ENCODE results near the gene PGLYRP2.
A peak's percentile ranks its signal among the peaks of the same experiment; 100 is the strongest.
"Not testable (repeated sequence)": the region's sequence is repeated elsewhere in the genome, so short reads cannot be mapped to it uniquely, and the experiment has no call there.

PGLYRP2 gene

GRCh38 chr19:15488489-15489226 lies 9.4 kb upstream of the PGLYRP2 start:
- no peak for DNase-seq (ENCODE audit: low spot score)
- no peak for TF ChIP-seq CTCF (IDR thresholded peaks at IDR 0.05; ENCODE audit: extremely low read depth, insufficient read depth, missing control alignments)
- in situ Hi-C loops (cut with MboI; ENCODE audit: low pct_unique_long_range_greater_than_20kb, low sequenced_read_pairs, unreplicated experiment), result no loop called here

- TF ChIP-seq CTCF (IDR thresholded peaks at IDR 0.05; ENCODE audit: extremely low read depth, insufficient read depth, missing control alignments), result no peak
- no peak for DNase-seq (ENCODE audit: low spot score)
- in situ Hi-C loops (cut with MboI; ENCODE audit: low pct_unique_long_range_greater_than_20kb, low sequenced_read_pairs, unreplicated experiment), result no loop called here
These were observed 7.7 kb upstream of the PGLYRP2 start for GRCh38 chr19:15487038-15487437.

- DNase-seq (ENCODE audit: low spot score); in situ Hi-C loops (cut with MboI; ENCODE audit: low pct_unique_long_range_greater_than_20kb, low sequenced_read_pairs, unreplicated experiment): not testable (repeated sequence)
These were observed 6.5 kb upstream of the PGLYRP2 start for GRCh38 chr19:15485768-15486167.

GRCh38 chr19:15480996-15481395 lies 1.7 kb upstream of the PGLYRP2 start:
- DNase-seq (ENCODE audit: low spot score); in situ Hi-C loops (cut with MboI; ENCODE audit: low pct_unique_long_range_greater_than_20kb, low sequenced_read_pairs, unreplicated experiment): not testable (repeated sequence)

- peak; percentile 0 for DNase-seq (ENCODE audit: low spot score)
These were observed 3.0 kb downstream of the PGLYRP2 start for GRCh38 chr19:15476325-15476724.

GRCh38 chr19:15475611-15476010 lies 3.7 kb downstream of the PGLYRP2 start:
- peak; percentile 3 for DNase-seq (ENCODE audit: low spot score)
- in situ Hi-C loops (cut with MboI; ENCODE audit: low pct_unique_long_range_greater_than_20kb, low sequenced_read_pairs, unreplicated experiment), result loop anchor here (10.0 kb wide), 1 partner anchor 59 kb away; no protein-coding TSS in a partner anchor
- TF ChIP-seq CTCF (IDR thresholded peaks at IDR 0.05; ENCODE audit: extremely low read depth, insufficient read depth, missing control alignments), result no peak

More at GRCh38 chr19:15476325-15476724, 3.0 kb downstream of the PGLYRP2 start:
- TF ChIP-seq CTCF (IDR thresholded peaks at IDR 0.05; ENCODE audit: extremely low read depth, insufficient read depth, missing control alignments), result no peak
- in situ Hi-C loops (cut with MboI; ENCODE audit: low pct_unique_long_range_greater_than_20kb, low sequenced_read_pairs, unreplicated experiment), result loop anchor here (10.0 kb wide), 1 partner anchor 58 kb away; no protein-coding TSS in a partner anchor

GRCh38 chr19:15475169-15475568 lies 4.1 kb downstream of the PGLYRP2 start:
- DNase-seq (ENCODE audit: low spot score), result no peak
- in situ Hi-C loops (cut with MboI; ENCODE audit: low pct_unique_long_range_greater_than_20kb, low sequenced_read_pairs, unreplicated experiment), result loop anchor here (10.0 kb wide), 1 partner anchor 60 kb away; no protein-coding TSS in a partner anchor
- no peak for TF ChIP-seq CTCF (IDR thresholded peaks at IDR 0.05; ENCODE audit: extremely low read depth, insufficient read depth, missing control alignments)

GRCh38 chr19:15473821-15474220 lies 5.5 kb downstream of the PGLYRP2 start:
- not testable (repeated sequence) for DNase-seq (ENCODE audit: low spot score)
- in situ Hi-C loops (cut with MboI; ENCODE audit: low pct_unique_long_range_greater_than_20kb, low sequenced_read_pairs, unreplicated experiment), result loop anchor here (10.0 kb wide), 1 partner anchor 61 kb away; no protein-coding TSS in a partner anchor
